ENCODE measurements around the gene TNFAIP1.

TNFAIP1 gene

GRCh38 chr17:28372203-28372944, 36.8 kb downstream of the TNFAIP1 start:
- no peak for DNase-seq

GRCh38 chr17:28372945-28373274, 37.3 kb downstream of the TNFAIP1 start:
- peak; percentile 13 for DNase-seq

GRCh38 chr17:28379814-28380801, 44.5 kb downstream of the TNFAIP1 start:
- DNase-seq, result no peak

- DNase-seq, result no peak
These were observed 45.7 kb downstream of the TNFAIP1 start for GRCh38 chr17:28381141-28381825.

GRCh38 chr17:28384281-28385036, 48.9 kb downstream of the TNFAIP1 start:
- no peak for DNase-seq

GRCh38 chr17:28385037-28385400, 49.5 kb downstream of the TNFAIP1 start:
- DNase-seq, result no peak

GRCh38 chr17:28385406-28385805, 49.8 kb downstream of the TNFAIP1 start:
- DNase-seq, result no peak

GRCh38 chr17:28386391-28386790, 50.8 kb downstream of the TNFAIP1 start:
- DNase-seq, result no peak

- no peak for DNase-seq
These were observed 52.5 kb downstream of the TNFAIP1 start for GRCh38 chr17:28388106-28388505.

GRCh38 chr17:28390141-28390540, 54.6 kb downstream of the TNFAIP1 start:
- DNase-seq, result no peak

GRCh38 chr17:28390563-28390962, 55.0 kb downstream of the TNFAIP1 start:
- DNase-seq, result no peak

- no peak for DNase-seq
These were observed 55.4 kb downstream of the TNFAIP1 start for GRCh38 chr17:28390984-28391383.

GRCh38 chr17:28391401-28391800, 55.8 kb downstream of the TNFAIP1 start:
- DNase-seq, result no peak

GRCh38 chr17:28392491-28392890, 56.9 kb downstream of the TNFAIP1 start:
- DNase-seq, result no peak

GRCh38 chr17:28394337-28395116, 59.0 kb downstream of the TNFAIP1 start:
- DNase-seq, result no peak

GRCh38 chr17:28395426-28395825, 59.9 kb downstream of the TNFAIP1 start:
- no peak for DNase-seq

GRCh38 chr17:28395968-28396367, 60.4 kb downstream of the TNFAIP1 start:
- DNase-seq, result no peak
